Hematopoietic multipotent progenitor cell treated with erythropoietin and hydrocortisone succinate and interleukin-3 and kit ligand, for 15 days (in vitro differentiated cells): Measurements from ENCODE around the gene SDK2.

ENCODE experiments used
- DNase-seq: peaks from one replicate; pipeline ENCODE4 v3.0.0-alpha.2; 2015; ENCODE audit warnings: low spot score

SDK2 gene

GRCh38 chr17:73650617-73651200 lies 6.5 kb upstream of the SDK2 start:
- DNase-seq, result no peak

- DNase-seq, result no peak
These were observed 5.9 kb upstream of the SDK2 start for GRCh38 chr17:73650140-73650539.

- no peak for DNase-seq
These were observed 4.7 kb upstream of the SDK2 start for GRCh38 chr17:73648974-73649373.

- DNase-seq, result no peak
These were observed 4.2 kb upstream of the SDK2 start for GRCh38 chr17:73648543-73648820.

- DNase-seq, result no peak
These were observed 3.7 kb upstream of the SDK2 start for GRCh38 chr17:73647772-73648542.

GRCh38 chr17:73647301-73647695 lies 3.1 kb upstream of the SDK2 start:
- DNase-seq, result no peak

- DNase-seq, result no peak
These were observed 2.4 kb upstream of the SDK2 start for GRCh38 chr17:73646409-73647300.

GRCh38 chr17:73645050-73645871 lies 1.0 kb upstream of the SDK2 start:
- DNase-seq, result no peak

GRCh38 chr17:73643852-73644144 lies 447 bp downstream of the SDK2 start:
- DNase-seq, result no peak

GRCh38 chr17:73643001-73643851 lies 1.0 kb downstream of the SDK2 start:
- no peak for DNase-seq

GRCh38 chr17:73642659-73643000 lies 1.6 kb downstream of the SDK2 start:
- DNase-seq, result no peak

GRCh38 chr17:73641826-73642600 lies 2.2 kb downstream of the SDK2 start:
- DNase-seq, result no peak

GRCh38 chr17:73640691-73641090 lies 3.6 kb downstream of the SDK2 start:
- no peak for DNase-seq

GRCh38 chr17:73639932-73640331 lies 4.3 kb downstream of the SDK2 start:
- no peak for DNase-seq

GRCh38 chr17:73639322-73639721 lies 4.9 kb downstream of the SDK2 start:
- DNase-seq, result no peak

- no peak for DNase-seq
These were observed 5.7 kb downstream of the SDK2 start for GRCh38 chr17:73638556-73638955.

GRCh38 chr17:73637866-73638265 lies 6.4 kb downstream of the SDK2 start:
- DNase-seq, result no peak

- DNase-seq, result no peak
These were observed 9.0 kb downstream of the SDK2 start for GRCh38 chr17:73635101-73635817.

GRCh38 chr17:73634629-73635028 lies 9.6 kb downstream of the SDK2 start:
- DNase-seq, result no peak

GRCh38 chr17:73633736-73634135 lies 10.5 kb downstream of the SDK2 start:
- DNase-seq, result no peak
